Stimulated activated naive CD4-positive, alpha-beta T cell (primary cell): ENCODE data around the gene XAB2.

ENCODE experiments used
- DNase-seq, 6 experiments: peaks; one replicate each; lab custom pipeline; 2025; lab: John Stamatoyannopoulos, UW

XAB2 gene

GRCh38 chr19:7629347-7630054 is at the start of gene XAB2, which contains the start of gene PET100:
TSS of gene XAB2 (minus strand) at chr19:7629545. CDS start at chr19:7629527, 18 bp downstream.
TSS of gene PET100 (plus strand) at chr19:7629793. CDS start at chr19:7629834, 41 bp downstream.
- peak; percentile 85 to 97 (median 95) for DNase-seq

- DNase-seq, result no peak
These were observed 48.4 kb upstream of the XAB2 start for GRCh38 chr19:7677669-7678311.

- DNase-seq, result no peak
These were observed 47.5 kb upstream of the XAB2 start, which contains the start of gene MCEMP1 for GRCh38 chr19:7676854-7677253. TSS of gene MCEMP1 (plus strand) at chr19:7677090. CDS start at chr19:7677121, 31 bp downstream.

GRCh38 chr19:7676376-7676775 is 47.0 kb upstream of the XAB2 start:
- DNase-seq, result no peak

GRCh38 chr19:7674010-7675005 is 45.0 kb upstream of the XAB2 start:
- DNase-seq, result no peak

- no peak for DNase-seq
These were observed 43.2 kb upstream of the XAB2 start for GRCh38 chr19:7672522-7672921.

GRCh38 chr19:7670790-7671189 is 41.4 kb upstream of the XAB2 start:
- DNase-seq, result no peak

- no peak for DNase-seq
These were observed 40.9 kb upstream of the XAB2 start for GRCh38 chr19:7670150-7670783.

- DNase-seq, result no peak
These were observed 40.3 kb upstream of the XAB2 start for GRCh38 chr19:7669641-7670040.

- no peak for DNase-seq
These were observed 39.5 kb upstream of the XAB2 start, which contains the start of gene RETN for GRCh38 chr19:7668842-7669241. TSS of gene RETN (plus strand) at chr19:7669049. CDS start at chr19:7669327, 278 bp downstream.

GRCh38 chr19:7665076-7665475 is 35.7 kb upstream of the XAB2 start:
- DNase-seq, result no peak

- DNase-seq, result no peak
These were observed 34.4 kb upstream of the XAB2 start for GRCh38 chr19:7663706-7664105.

GRCh38 chr19:7662657-7663056 is 33.3 kb upstream of the XAB2 start:
- no peak for DNase-seq

GRCh38 chr19:7661744-7662538 is 32.6 kb upstream of the XAB2 start:
- DNase-seq, result no peak

- peak; percentile 22 to 65 (median 50) for DNase-seq
These were observed 28.9 kb upstream of the XAB2 start for GRCh38 chr19:7658219-7658686.

- DNase-seq, result no peak
These were observed 27.9 kb upstream of the XAB2 start for GRCh38 chr19:7657131-7657751.

GRCh38 chr19:7655581-7655980 is 26.2 kb upstream of the XAB2 start:
- no peak for DNase-seq

- no peak for DNase-seq
These were observed 25.1 kb upstream of the XAB2 start for GRCh38 chr19:7654401-7654800.

GRCh38 chr19:7652061-7652641 is 22.8 kb upstream of the XAB2 start:
- peak; percentile 71 to 90 (median 84) for DNase-seq

- DNase-seq, result no peak
These were observed 20.8 kb upstream of the XAB2 start for GRCh38 chr19:7650148-7650547.
